ENCODE data around the gene CDH13. TPM values are rescaled to one million over a fixed set of nuclear protein-coding genes. Genes with fewer than 3 reads are reported as not detected.

The CDH13 gene
- total RNA-seq, 4 donors from 2014 or later, result 2.0 to 6.6 (median 4.1) TPM; not detected in 1

DNA sequence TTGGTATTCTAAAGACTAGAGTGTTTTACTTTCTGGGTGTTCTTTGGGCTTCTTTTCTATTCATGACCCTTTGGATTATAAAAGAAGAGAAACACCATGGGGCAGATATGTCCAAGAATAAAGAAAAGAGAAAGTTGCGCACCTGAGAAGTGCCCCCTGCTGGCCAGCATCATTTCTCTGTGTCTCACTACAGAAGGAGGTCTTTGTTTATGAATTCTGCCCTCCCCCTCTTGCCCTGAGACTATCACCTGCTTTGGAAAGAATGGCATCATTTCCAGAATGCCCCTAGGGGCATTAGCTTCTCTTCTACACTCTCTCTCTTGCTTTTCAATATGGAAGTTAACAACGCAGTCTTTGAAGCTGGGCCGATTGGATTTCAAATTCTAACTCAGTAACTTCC is 45.0 kb downstream of the CDH13 start:
- DNase-seq, result peak in 2 of 3 donors; percentile 20 to 56
- Histone ChIP-seq H3K36me3 (no peaks in the 10 kb centered on the region), H3K9me3 (no peaks in the 10 kb centered on the region), H3K27ac (no peak overlapping the region), H3K4me1 (no peaks in the 10 kb centered on the region), H3K27me3 (no peaks in the 10 kb centered on the region), H3K4me3 (no peak overlapping the region)
- no peak for TF ChIP-seq POLR2A (IDR thresholded peaks at IDR 0.05)
- TF ChIP-seq, protein P1, sequence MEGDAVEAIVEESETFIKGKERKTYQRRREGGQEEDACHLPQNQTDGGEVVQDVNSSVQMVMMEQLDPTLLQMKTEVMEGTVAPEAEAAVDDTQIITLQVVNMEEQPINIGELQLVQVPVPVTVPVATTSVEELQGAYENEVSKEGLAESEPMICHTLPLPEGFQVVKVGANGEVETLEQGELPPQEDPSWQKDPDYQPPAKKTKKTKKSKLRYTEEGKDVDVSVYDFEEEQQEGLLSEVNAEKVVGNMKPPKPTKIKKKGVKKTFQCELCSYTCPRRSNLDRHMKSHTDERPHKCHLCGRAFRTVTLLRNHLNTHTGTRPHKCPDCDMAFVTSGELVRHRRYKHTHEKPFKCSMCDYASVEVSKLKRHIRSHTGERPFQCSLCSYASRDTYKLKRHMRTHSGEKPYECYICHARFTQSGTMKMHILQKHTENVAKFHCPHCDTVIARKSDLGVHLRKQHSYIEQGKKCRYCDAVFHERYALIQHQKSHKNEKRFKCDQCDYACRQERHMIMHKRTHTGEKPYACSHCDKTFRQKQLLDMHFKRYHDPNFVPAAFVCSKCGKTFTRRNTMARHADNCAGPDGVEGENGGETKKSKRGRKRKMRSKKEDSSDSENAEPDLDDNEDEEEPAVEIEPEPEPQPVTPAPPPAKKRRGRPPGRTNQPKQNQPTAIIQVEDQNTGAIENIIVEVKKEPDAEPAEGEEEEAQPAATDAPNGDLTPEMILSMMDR (IDR thresholded peaks at IDR 0.05), result peak in 3 of 6 experiments; percentile 30 to 40 (median 39)

DNA sequence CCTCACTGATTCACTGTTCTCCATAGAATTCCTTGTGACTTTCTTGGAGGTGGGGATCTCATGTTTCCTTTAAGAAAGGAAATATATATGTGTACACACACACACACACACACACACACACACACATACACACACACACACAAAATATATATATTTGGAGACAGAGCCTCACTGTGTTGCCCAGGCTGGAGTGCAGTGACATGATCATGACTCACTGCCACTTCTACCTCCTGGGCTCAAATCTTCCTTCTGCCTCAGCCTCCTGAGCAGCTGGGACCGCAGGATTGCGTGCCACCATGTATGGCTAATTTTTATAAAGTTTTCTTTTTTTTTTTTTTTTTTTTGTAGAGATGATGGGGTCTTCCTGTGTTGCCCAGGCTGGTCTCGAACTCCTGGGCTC is 45.9 kb downstream of the CDH13 start:
- Histone ChIP-seq H3K9me3 (no peaks in the 10 kb centered on the region), H3K36me3 (no peaks in the 10 kb centered on the region), H3K27me3 (no peaks in the 10 kb centered on the region), H3K4me3 (no peak overlapping the region), H3K27ac (no peak overlapping the region), H3K4me1 (no peaks in the 10 kb centered on the region)
- TF ChIP-seq, protein P1 (IDR thresholded peaks at IDR 0.05), result no peak
- TF ChIP-seq POLR2A (IDR thresholded peaks at IDR 0.05), result no peak
- DNase-seq, result no peak

DNA sequence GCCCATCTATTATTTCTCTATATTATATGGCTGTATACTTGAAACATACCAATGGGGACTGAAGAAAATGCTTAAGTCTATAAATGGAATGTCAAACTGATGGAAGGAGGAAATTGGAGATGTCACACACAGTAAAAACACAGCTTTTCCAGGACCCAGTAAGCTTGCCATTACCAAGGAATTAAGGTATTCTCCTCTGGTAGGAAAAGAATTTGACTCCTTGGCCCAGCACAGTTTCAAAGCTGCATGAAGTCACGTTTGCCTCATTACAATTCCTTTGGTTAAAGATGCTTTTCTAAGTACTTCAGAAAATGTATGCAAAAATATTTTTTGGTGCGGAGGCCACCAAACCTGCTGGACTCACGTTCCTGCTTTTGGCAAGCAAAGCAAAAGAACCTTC is 48.5 kb downstream of the CDH13 start:
- H3K27ac ChIP-seq, result no peak overlapping the region
- no peaks in the 10 kb centered on the region for H3K9me3 ChIP-seq
- H3K36me3 ChIP-seq, result no peaks in the 10 kb centered on the region
- no peak overlapping the region for H3K4me3 ChIP-seq
- no peak for TF ChIP-seq POLR2A (IDR thresholded peaks at IDR 0.05)
- TF ChIP-seq, protein P1 (IDR thresholded peaks at IDR 0.05), result no peak
- H3K27me3 ChIP-seq, result no peaks in the 10 kb centered on the region
- DNase-seq, result no peak
- H3K4me1 ChIP-seq, result no peaks in the 10 kb centered on the region

DNA sequence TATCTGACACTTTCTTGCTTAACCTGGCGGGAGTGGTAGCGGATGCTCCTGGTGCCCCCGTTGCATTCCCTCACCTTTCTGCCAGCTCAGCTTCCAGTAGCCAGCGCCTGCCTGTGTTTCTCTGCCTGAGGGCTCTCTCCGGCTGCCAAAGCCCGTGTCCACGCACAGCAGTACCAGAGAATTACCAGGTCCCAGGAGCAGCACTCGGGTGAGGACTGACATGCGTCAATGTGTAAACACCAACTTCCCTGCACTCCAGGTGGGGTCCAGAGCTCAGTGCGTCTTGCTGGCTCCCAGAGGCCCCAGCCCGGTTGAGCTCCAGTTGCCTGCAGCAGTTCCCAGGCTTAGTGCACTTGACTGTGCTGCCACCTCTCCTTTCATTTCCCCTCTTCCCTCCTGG is 54.8 kb downstream of the CDH13 start:
- TF ChIP-seq, protein P1 (IDR thresholded peaks at IDR 0.05), result no peak
- TF ChIP-seq POLR2A (IDR thresholded peaks at IDR 0.05), result no peak
- no peaks in the 10 kb centered on the region for H3K27me3 ChIP-seq
- H3K36me3 ChIP-seq, result no peaks in the 10 kb centered on the region
- no peak overlapping the region for H3K4me3 ChIP-seq
- no peaks in the 10 kb centered on the region for H3K9me3 ChIP-seq
- DNase-seq, result no peak
- H3K27ac ChIP-seq, result no peak overlapping the region
- H3K4me1 ChIP-seq, result no peaks in the 10 kb centered on the region

DNA sequence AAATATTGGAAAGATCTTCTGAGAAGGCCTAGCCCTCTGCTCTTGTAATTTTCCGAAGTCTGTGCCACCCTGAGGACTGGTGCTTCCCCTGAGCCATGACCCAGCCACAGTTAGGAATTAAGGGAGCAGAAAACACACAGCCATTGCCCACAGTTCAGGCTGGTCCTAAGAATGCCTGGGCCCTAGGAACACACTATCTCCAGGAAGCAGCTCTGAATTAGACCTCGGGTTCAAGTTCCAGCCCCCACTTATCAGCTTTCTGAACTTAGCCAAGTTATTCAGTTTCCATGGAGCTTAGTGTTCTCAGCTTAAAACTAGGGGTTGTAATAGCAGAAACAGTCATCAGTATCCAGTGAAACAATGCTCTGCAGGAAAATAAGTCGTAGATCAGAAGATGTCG is 56.0 kb downstream of the CDH13 start:
- H3K27me3 ChIP-seq, result no peaks in the 10 kb centered on the region
- no peak for DNase-seq
- TF ChIP-seq, protein P1 (IDR thresholded peaks at IDR 0.05), result no peak
- no peak for TF ChIP-seq POLR2A (IDR thresholded peaks at IDR 0.05)
- H3K4me1 ChIP-seq, result no peaks in the 10 kb centered on the region
- no peaks in the 10 kb centered on the region for H3K36me3 ChIP-seq
- no peaks in the 10 kb centered on the region for H3K9me3 ChIP-seq
- no peak overlapping the region for H3K4me3 ChIP-seq
- no peak overlapping the region for H3K27ac ChIP-seq

DNA sequence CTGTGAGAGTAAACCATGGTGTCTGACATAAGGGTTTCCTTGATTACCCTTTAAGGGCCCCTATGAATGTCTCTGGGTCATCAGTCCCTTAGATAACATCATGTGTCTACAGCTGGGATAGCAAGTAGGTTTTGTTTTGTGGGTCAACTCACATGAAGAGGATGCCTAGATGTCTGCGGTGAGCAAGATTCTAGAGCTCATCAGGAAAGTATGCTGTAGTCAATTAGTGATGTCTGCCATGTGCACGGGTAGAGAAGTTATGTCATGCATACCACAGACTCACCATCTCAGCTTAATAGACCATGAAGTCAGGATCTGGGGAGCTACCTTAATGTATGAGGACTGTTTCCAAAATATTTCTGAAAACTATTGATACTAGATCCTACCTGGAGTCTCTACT is 57.5 kb downstream of the CDH13 start:
- TF ChIP-seq POLR2A (IDR thresholded peaks at IDR 0.05), result no peak
- TF ChIP-seq, protein P1 (IDR thresholded peaks at IDR 0.05), result no peak
- H3K4me3 ChIP-seq, result no peak overlapping the region
- H3K27me3 ChIP-seq, result no peaks in the 10 kb centered on the region
- no peak overlapping the region for H3K27ac ChIP-seq
- H3K9me3 ChIP-seq, result no peaks in the 10 kb centered on the region
- H3K4me1 ChIP-seq, result no peaks in the 10 kb centered on the region
- no peaks in the 10 kb centered on the region for H3K36me3 ChIP-seq
- DNase-seq, result no peak

All from Peyer's patch (tissue), 4 donors.